Right atrium auricular region (tissue), 2 donors: ENCODE data around the gene METRNL. TPM values are rescaled to one million over a fixed set of nuclear protein-coding genes. Genes with fewer than 3 reads are reported as not detected.

Source experiments
- DNase-seq: peaks from one replicate; pipeline ENCODE4 v3.0.0-alpha.2; 2019; ENCODE audit warnings: low spot score
- H3K27ac ChIP-seq, 2 donors: fragments of 200-600 bp; sonication (generic); 1 replicate in 1 of 2; 2 replicates in 1 of 2; pipeline ENCODE4 v1.5.1; 2016 to 2019
- H3K27me3 ChIP-seq, 2 donors: fragments of 200-600 bp; sonication (generic); one replicate each; pipeline versions ENCODE4 v1.5.1 to v1.6.0; 2017 to 2019
- H3K36me3 ChIP-seq: fragments of 200-600 bp; sonication (generic); one replicate; pipeline ENCODE4 v1.5.1; 2016
- H3K4me1 ChIP-seq, 2 donors: fragments of 200-600 bp; sonication (generic); one replicate each; pipeline versions ENCODE4 v1.5.1 to v1.6.0; 2017 to 2019
- H3K4me3 ChIP-seq, 2 donors: fragments of 200-600 bp; sonication (generic); 1 replicate in 1 of 2; 2 replicates in 1 of 2; pipeline ENCODE4 v1.5.1; 2017 to 2019; ENCODE audit warnings: mild to moderate bottlenecking in 1 of 2, moderate library complexity in 1 of 2
- H3K9me3 ChIP-seq, 2 donors: fragments of 200-600 bp; sonication (generic); one replicate each; pipeline ENCODE4 v1.5.1; 2019
- total RNA-seq, 2 donors: library from RNA; depleted of rRNA; stranded (reverse); fragments of >200 nt; gene quantifications; one replicate each; pipeline ENCODE4 v1.1.0, GENCODE V29; 2016
- TF ChIP-seq, protein P1 (sequence below), 2 donors: fragments of 200-600 bp; sonication (generic); IDR thresholded peaks; one replicate each; pipeline ENCODE4 v1.5.1; 2019; ENCODE audit warnings: antibody characterized with exemption in 2 of 2

Gene METRNL
- total RNA-seq, 2 donors from 2014 or later: 62.9 to 104 TPM

DNA sequence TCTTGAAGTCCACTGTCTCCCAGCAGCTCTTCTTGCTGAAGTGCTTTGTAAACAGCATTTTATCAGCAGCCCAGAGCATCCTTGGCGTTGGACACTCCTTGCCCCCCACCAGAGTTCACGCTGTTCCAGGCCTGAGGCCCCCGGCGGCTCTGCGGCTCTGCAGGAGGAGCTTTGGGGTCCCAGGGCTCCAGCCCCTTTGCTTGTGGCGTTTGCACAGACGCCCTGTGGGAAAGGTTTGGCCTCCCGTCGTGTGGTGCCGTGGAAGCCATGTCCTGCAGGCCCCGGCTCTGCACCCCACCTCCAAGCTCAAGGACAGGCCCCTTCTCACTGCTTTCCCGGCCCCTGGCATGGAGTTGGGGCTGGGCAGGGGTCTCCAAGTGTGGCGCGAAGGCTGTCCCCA lies 14.1 kb downstream of the METRNL start:
- Histone ChIP-seq H3K9me3 (no peaks in the 10 kb centered on the region), H3K4me1 (peaks cover 0 to 60% of the 10 kb centered on the region in 2 donors), H3K27me3 (no peaks in the 10 kb centered on the region), H3K27ac (peak overlapping the region; percentile 33 to 76), H3K4me3 (no peak overlapping the region), H3K36me3 (peaks cover 51% of the 10 kb centered on the region)
- no peak for DNase-seq
- TF ChIP-seq, protein P1, sequence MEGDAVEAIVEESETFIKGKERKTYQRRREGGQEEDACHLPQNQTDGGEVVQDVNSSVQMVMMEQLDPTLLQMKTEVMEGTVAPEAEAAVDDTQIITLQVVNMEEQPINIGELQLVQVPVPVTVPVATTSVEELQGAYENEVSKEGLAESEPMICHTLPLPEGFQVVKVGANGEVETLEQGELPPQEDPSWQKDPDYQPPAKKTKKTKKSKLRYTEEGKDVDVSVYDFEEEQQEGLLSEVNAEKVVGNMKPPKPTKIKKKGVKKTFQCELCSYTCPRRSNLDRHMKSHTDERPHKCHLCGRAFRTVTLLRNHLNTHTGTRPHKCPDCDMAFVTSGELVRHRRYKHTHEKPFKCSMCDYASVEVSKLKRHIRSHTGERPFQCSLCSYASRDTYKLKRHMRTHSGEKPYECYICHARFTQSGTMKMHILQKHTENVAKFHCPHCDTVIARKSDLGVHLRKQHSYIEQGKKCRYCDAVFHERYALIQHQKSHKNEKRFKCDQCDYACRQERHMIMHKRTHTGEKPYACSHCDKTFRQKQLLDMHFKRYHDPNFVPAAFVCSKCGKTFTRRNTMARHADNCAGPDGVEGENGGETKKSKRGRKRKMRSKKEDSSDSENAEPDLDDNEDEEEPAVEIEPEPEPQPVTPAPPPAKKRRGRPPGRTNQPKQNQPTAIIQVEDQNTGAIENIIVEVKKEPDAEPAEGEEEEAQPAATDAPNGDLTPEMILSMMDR (IDR thresholded peaks at IDR 0.05): no peak

- TF ChIP-seq, protein P1 (IDR thresholded peaks at IDR 0.05): no peak
- peaks cover 51% of the 10 kb centered on the region for H3K36me3 ChIP-seq
Measured at GRCh38 chr17:83094291-83094690, 14.9 kb downstream of the METRNL start.

DNA sequence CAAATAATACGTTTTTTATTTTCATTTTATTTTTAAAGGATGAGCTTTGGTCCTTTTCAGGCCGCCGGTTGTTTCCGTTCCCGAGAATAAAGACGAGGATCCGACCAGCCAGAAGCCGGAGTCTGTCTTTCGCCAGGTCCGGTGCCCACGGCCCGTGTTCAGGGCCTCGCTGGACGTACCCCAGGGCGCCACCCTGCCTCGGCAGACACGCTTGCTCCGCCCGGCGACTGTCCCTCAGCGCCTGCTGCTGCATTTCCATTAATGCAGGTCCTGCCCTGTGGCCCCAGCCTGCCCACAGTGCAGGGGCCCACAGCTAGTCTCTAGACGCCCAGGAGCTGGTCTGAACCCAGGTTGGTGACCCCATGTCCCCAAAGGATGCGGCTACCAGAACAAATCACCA lies 15.6 kb downstream of the METRNL start:
- Histone ChIP-seq H3K36me3 (peaks cover 51% of the 10 kb centered on the region), H3K4me3 (no peak overlapping the region), H3K9me3 (no peaks in the 10 kb centered on the region), H3K4me1 (peaks cover 0 to 61% of the 10 kb centered on the region in 2 donors), H3K27me3 (no peaks in the 10 kb centered on the region), H3K27ac (no peak overlapping the region)
- no peak for DNase-seq
- TF ChIP-seq, protein P1 (IDR thresholded peaks at IDR 0.05): no peak

More at GRCh38 chr17:83094291-83094690, 14.9 kb downstream of the METRNL start:
- H3K4me3 ChIP-seq: no peak overlapping the region
- H3K27ac ChIP-seq: no peak overlapping the region
- H3K27me3 ChIP-seq: no peaks in the 10 kb centered on the region
- peaks cover 0 to 60% of the 10 kb centered on the region in 2 donors for H3K4me1 ChIP-seq
- H3K9me3 ChIP-seq: no peaks in the 10 kb centered on the region
- DNase-seq: no peak

- Histone ChIP-seq H3K36me3 (peaks cover 41% of the 10 kb centered on the region), H3K27ac (peak overlapping the region in 1 of 2 donors; percentile 14), H3K4me1 (peaks cover 0 to 62% of the 10 kb centered on the region in 2 donors), H3K4me3 (no peak overlapping the region), H3K27me3 (no peaks in the 10 kb centered on the region), H3K9me3 (no peaks in the 10 kb centered on the region)
- TF ChIP-seq, protein P1 (IDR thresholded peaks at IDR 0.05): no peak
- no peak for DNase-seq
Measured at GRCh38 chr17:83096401-83097224, 17.2 kb downstream of the METRNL start.

- Histone ChIP-seq H3K4me1 (peaks cover 0 to 54% of the 10 kb centered on the region in 2 donors), H3K27me3 (no peaks in the 10 kb centered on the region), H3K27ac (peak overlapping the region in 1 of 2 donors; percentile 80), H3K9me3 (no peaks in the 10 kb centered on the region), H3K4me3 (no peak overlapping the region), H3K36me3 (peaks cover 40% of the 10 kb centered on the region)
- TF ChIP-seq, protein P1 (IDR thresholded peaks at IDR 0.05): no peak
- DNase-seq: no peak
Measured at GRCh38 chr17:83097831-83098230, 18.4 kb downstream of the METRNL start.
